GOT3 (cell line): Measurements from ENCODE around the gene DXO.

ENCODE experiments used
- DNase-seq: peaks from one replicate; lab custom pipeline; 2025; ENCODE audit warnings: mixed read lengths; lab: John Stamatoyannopoulos, UW

Gene DXO

GRCh38 chr6:31930962-31931361 is 41.0 kb downstream of the DXO start:
- no peak for DNase-seq

GRCh38 chr6:31928672-31928939 is 43.3 kb downstream of the DXO start:
- no peak for DNase-seq

- no peak for DNase-seq
Observed at GRCh38 chr6:31927863-31928671, 43.9 kb downstream of the DXO start.

GRCh38 chr6:31927242-31927862 is 44.6 kb downstream of the DXO start, which contains the start of gene C2:
Gene C2, plus strand, starts transcription at chr6:31927717. Its CDS starts 36 bp downstream, at chr6:31927753.
- DNase-seq, result no peak

- DNase-seq, result no peak
Observed at GRCh38 chr6:31922942-31923341, 49.0 kb downstream of the DXO start.

GRCh38 chr6:31920811-31921210 is 51.1 kb downstream of the DXO start:
- DNase-seq, result no peak
